Measurements from ENCODE around the gene CRCP.
"Not testable (repeated sequence)": the region's sequence is repeated elsewhere in the genome, so short reads cannot be mapped to it uniquely, and the experiment has no call there.

The CRCP gene

GRCh38 chr7:66108410-66108809 lies 6.2 kb upstream of the CRCP start:
- not testable (repeated sequence) for DNase-seq

DNA sequence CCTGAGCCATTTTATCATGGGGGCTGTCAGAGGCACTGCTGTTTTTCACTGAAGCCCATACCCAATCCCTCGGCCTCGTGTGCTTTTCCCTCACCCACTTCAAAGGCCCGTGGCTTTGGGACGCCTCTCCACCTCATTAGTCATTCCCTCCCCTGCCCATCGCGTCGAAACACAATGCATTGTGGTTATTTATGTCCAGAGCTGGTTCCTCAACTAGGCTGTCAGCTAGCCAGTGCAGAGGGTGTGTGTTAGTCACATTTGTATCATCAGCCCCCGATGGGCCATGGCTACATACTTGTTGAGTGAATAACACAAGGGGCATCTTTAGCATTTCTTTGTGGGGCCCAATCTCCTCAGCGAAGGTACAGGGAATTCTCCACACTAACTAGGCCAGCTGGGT lies 3.8 kb upstream of the CRCP start:
- DNase-seq, result peak; percentile 58

DNA sequence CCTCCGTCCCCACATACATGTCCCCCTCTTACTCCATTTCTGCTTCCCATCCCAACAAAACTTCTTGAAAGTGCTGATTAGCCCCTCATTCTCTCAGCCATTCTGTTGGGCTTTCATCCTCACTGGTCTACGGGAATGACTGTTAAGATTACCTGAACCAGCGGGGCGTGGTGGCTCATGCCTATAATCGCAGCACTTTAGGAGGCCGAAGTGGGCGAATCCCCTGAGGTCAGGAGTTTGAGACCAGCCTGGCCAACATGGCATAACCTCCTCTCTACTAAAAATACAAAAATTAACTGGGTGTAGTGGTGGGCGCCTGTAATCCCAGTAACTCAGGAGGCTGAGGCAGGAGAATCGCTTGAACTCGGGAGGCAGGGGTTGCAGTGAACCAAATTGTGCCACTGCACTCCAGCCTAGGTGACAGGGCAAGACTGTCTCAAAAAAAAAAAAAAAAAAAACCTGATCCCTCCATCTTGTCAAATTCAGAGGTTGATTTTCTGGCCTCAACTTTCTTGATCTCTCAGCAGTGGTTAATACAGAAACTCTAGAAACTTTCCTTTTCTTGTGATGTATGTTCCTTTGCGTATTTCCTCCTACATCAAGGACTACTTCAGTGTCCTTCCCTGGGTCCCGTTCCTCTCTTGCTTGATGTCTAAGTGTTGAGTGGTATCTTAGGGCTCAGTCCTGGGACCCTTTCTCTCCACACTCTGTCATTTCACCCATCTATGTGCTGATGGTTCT lies 2.2 kb downstream of the CRCP start:
- not testable (repeated sequence) for DNase-seq

DNA sequence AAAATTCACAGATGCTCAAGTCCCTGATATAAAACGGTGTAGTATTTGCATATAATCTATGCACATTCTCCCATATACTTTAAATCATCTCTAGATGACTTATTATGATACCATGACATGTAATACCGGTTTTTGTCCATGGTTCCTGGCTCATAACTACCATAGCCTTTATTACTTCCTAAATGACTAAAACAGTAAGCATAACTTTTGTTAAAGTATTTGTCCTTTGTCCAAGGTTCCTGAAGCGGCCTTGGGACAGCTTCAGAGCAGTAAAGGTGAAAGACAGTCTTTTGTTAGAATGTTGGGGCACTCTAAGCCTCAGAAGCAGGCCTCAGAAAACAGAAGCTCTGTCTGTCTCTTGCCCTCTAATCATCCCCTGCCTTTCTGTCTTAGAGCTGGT lies 4.0 kb downstream of the CRCP start:
- DNase-seq, result no peak

DNA sequence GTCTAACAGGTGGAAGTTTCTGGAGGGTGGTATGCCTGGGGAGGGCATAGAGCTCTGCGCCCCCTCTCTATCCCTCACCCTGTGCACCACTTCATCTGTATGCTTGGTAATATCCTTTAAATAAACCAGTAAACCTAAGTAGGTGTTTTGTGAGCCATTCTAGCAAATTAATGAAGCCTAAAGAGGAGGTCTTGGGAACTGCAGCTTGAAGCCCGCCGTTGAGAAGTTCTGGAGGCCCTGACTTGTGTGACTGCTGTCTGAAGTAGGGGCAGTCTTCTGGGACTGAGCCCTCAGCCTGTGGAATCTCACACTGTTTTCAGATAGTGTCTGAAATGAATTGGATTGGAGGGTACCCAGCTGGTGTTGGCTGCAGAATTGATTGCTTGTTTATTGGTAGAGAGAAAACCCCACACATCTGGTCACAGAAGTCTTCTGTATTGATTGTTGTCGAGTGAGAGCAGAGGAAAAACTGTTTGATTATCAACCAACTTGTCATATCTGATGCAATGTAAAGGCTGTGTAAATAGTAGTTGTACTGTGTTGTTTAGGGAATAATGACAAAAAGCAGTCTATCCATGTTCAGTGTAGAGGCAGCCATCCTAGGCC lies 4.7 kb downstream of the CRCP start:
- DNase-seq, result no peak

DNA sequence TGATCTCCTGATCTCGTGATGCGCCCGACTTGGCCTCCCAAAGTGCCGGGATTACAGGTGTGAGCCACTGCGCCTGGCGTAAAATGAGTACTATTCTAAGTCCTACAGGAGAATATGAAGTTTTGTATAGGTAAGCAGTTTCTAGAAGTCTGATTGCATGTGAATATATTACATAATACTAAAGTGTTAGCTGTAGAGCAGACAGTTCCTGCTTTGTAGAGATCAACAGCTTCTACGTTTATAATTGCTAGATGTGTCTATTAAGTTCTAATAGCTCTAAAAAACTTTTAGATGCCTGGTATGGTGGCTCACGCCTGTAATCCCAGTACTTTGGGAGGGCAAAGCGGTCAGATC lies 8.5 kb downstream of the CRCP start:
- DNase-seq, result no peak

GRCh38 chr7:66124569-66124861 lies 9.9 kb downstream of the CRCP start:
- DNase-seq, result not testable (repeated sequence)

GRCh38 chr7:66125052-66125694 lies 10.5 kb downstream of the CRCP start:
- DNase-seq, result no peak

DNA sequence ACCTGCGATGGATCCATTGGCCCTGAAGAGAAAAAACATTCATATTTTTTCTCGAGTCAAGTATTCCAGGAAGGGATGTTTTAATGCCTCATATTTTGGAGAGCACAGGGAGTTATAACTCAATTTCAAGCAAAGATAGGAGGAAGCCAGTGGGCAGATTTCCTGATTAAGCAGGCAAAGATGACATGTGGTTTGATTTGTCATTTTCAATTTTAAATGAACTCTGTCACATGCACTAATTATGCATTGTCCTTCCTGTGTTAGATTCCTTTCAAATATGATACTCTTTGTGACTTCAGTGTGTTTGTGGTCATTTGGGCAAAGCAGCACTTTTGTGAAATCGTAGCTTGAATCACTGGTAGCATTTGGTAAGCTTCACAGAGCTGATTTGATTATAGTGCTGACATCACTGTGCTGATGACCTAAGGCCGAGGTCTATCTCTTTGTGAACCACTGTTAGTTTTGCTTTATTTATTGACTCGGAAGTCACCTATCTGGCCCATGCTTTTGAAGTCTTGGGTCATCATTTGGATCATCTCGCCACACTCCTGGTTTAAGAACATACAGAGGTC lies 11.2 kb downstream of the CRCP start:
- DNase-seq, result not testable (repeated sequence)

GRCh38 chr7:66127172-66127571 lies 12.5 kb downstream of the CRCP start:
- not testable (repeated sequence) for DNase-seq

DNA sequence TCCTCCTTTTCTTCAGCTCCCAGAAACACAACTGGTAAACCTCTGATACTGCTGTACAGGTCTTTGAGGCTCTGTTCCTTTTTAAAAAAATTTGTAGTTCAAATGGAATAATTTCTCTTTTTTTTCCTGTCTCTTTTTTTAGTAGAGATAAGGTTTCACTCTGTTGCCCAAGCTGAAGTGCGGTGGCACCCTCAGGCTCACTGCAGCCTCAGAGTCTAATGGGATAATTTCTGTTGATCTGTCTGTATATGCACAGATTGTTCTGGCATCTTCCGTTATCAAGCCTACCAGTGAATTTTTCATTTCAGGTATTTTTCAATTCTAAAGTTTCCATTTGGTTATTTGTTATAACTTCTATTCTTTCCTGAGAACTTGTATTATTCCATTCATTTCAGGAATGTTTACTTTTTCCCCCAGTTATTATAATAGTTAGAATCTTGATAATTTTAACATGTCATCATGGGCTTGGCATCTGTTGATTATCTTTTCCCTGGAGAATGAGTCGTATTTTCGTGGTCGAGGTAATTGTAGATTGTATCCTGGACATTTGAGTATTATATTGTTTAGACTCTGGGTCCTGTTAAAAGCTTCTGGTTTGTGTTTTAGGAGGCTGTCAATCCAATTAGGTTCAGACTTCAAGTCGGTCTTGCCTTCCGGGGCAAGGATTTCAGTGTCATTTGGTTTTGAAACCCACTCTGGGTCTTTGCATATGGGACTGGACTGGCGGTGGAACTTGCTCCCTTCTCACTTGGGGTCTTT lies 24.5 kb downstream of the CRCP start:
- no peak for DNase-seq

GRCh38 chr7:66140924-66141323 lies 26.3 kb downstream of the CRCP start:
- peak; percentile 33 for DNase-seq

DNA sequence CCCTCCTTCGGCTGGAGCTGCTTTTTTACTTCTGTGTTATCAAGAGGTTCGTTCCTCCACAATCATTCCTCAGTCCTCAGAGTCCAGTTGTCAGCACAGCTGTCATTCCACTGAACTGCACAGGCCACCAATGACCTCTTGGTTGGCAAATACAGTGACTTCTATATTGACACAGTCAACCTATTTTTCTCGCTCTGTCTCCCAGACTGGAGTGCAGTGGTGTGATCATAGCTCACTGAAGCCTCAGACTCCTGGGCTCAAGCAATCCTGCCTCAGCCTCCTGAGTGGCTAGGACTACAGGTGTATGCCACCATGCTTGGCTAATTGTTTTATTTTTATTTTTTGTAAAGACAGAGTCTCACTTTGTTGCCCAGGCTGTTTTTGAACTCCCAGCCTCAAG lies 27.7 kb downstream of the CRCP start:
- DNase-seq, result no peak

GRCh38 chr7:66142996-66143395 lies 28.3 kb downstream of the CRCP start:
- no peak for DNase-seq

DNA sequence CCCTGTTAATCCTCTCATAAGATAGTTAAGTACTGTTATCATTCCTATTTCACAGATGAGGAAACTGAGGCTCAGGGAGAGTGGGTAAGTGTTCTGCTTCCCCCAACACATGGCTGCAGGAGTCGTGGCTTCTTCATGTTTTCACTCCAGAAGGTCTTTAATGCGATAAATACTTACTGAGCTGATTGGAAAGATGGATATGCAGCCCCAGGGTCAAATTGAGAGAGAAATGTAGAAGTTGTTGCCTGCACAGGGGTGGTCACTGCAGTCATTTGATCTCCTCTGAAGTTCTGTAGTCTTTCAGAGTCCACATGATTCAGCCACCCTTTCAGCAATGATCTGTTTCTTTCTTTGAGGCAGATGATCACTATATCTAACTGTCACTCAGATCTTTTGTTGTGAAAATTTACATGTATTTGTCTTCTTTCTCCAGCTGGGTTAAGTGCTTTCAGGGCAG lies 29.3 kb downstream of the CRCP start:
- DNase-seq, result no peak

DNA sequence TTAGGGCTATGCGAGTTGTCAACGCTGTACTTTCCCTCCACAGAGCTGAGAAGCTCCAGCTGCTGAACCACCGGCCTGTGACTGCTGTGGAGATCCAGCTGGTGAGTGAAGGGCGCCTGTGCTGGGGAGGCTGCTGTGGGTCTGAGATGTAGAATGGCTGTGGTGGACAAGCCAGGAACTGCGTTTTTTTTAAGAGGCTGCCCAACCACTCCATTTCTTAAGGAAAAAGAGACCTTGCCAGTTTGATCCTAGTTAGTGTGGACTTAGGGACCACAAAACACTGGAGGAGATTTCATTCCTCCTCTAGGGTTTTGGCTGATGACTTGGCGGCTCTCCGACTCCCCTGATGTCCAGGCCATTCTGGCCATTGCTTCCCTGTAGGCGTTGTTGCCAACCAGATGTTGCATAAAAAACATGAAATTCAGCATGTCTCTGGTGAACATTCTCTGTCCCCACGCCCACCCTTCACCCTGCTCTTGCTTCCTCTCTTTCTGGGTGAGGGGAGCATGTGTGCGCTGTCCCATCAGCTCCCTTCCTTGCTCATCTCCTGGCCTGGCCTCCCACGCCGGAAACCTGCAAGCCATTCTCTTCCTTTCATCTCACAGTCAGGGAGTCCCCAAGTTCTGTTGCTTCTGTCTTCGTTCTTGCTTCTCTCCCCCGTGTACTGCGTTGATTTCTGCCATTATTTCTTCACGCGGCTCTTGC lies 30.9 kb downstream of the CRCP start:
- no peak for DNase-seq

GRCh38 chr7:66146701-66147100 lies 32.1 kb downstream of the CRCP start:
- DNase-seq, result no peak

- not testable (repeated sequence) for DNase-seq
Observed at GRCh38 chr7:66147657-66148056, 33.0 kb downstream of the CRCP start.

DNA sequence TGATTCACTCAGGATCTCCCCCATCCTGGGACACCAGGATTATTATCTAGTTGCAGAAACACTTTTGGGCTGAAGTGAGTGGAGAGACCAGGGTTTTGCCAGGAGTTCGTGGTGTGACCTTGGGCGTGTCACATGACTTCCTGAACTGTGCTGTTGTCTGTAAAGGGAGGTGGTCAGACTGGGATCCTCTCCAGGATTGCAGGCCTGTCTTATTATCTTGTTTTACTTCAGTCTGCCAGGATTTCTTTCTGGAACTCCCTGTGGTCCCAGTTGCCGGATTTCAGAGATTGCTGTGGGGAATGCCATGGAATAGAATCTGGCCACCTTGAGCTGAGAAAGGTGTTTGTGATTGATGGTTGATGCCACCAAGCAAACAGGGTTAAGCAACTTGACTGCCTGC lies 35.8 kb downstream of the CRCP start:
- DNase-seq, result no peak

DNA sequence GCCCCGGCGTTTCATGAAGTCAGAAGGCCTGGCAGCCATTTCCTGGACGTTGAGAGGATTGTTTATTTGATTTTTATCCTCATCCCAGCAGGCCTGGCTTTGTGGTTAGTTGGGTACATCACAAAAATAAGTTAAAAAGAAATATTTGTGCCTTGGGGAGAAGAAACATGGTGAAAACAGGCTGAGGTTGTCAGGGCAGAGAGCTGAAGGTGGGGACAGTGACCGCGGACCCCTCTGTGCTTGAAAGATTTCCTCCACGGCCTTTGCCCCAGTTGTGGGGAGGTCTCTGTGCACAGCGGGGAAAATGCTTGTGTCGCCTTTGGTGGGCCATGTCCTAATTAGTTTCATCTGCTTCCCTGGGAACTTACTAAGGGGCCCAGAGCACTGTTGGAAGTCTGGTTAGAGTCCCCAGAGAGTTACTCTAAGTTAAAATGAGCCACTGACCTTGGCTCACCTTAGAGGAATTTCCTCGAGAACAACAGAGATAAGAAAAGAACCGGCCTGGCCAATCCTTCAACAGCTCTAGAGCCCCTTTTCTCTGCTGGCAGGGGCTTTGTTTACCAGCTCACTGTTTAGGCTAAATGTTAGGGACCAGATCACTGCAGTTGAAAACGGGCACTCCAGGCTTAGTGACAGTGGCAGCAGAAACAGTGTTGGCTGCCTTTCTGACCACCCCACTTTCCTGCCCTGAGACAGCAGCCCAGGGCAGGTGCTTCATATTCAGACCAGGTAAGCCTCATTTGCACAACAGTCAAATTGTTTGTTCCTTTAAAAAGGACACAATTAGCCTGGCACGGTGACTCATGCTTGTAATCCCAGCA lies 37.9 kb downstream of the CRCP start:
- no peak for DNase-seq

DNA sequence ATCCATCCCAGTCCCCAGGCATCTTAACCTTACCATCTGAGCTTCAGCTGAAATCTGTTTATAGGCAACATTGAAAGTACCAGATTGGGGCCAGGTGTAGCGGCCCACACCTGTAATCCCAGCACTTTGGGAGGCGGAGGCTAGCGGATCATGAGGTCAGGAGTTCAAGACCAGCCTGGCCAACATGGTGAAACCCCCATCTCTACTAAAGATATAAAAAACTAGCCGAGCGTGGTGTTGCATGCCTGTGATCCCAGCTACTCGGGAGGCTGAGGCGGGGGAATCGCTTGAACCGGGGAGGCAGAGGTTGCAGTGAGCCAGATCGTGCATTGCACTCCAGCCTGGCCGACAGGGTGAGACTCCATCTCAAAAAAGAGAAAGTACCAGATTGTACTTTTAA lies 39.0 kb downstream of the CRCP start:
- no peak for DNase-seq

GRCh38 chr7:66156035-66156434 lies 41.4 kb downstream of the CRCP start:
- DNase-seq, result not testable (repeated sequence)

All from amniotic stem cell (primary cell).